ENCODE results near the gene PCDHA9. TPM values are rescaled to one million over a fixed set of nuclear protein-coding genes. Genes with fewer than 3 reads are reported as not detected.

PCDHA9 gene
- total and polyA plus RNA-seq, 7 donors = 0.01 to 1.4 (median 0.68) TPM; not detected in 2

- H3K27ac ChIP-seq = no peak overlapping the region
- H3K9me3 ChIP-seq = peaks cover 8 to 26% (median 17%) of the 10 kb centered on the region in 4 donors
- H3K4me3 ChIP-seq = no peak overlapping the region
- no peak for DNase-seq
- intact Hi-C loops (cut with DNase I) = loop anchor here (5.0 kb wide), 1 partner anchor 185 kb away; no protein-coding TSS in a partner anchor
- TF ChIP-seq POLR2A (IDR thresholded peaks at IDR 0.05) (no peak), POLR2AphosphoS5 (IDR thresholded peaks at IDR 0.05) (no peak), EP300 (IDR thresholded peaks at IDR 0.05) (no peak)
- TF ChIP-seq, protein P1, sequence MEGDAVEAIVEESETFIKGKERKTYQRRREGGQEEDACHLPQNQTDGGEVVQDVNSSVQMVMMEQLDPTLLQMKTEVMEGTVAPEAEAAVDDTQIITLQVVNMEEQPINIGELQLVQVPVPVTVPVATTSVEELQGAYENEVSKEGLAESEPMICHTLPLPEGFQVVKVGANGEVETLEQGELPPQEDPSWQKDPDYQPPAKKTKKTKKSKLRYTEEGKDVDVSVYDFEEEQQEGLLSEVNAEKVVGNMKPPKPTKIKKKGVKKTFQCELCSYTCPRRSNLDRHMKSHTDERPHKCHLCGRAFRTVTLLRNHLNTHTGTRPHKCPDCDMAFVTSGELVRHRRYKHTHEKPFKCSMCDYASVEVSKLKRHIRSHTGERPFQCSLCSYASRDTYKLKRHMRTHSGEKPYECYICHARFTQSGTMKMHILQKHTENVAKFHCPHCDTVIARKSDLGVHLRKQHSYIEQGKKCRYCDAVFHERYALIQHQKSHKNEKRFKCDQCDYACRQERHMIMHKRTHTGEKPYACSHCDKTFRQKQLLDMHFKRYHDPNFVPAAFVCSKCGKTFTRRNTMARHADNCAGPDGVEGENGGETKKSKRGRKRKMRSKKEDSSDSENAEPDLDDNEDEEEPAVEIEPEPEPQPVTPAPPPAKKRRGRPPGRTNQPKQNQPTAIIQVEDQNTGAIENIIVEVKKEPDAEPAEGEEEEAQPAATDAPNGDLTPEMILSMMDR (IDR thresholded peaks at IDR 0.05) = no peak
- peaks cover 0 to 71% (median 0%) of the 10 kb centered on the region in 3 donors for H3K27me3 ChIP-seq
- H3K4me1 ChIP-seq = no peaks in the 10 kb centered on the region
- no peaks in the 10 kb centered on the region for H3K36me3 ChIP-seq
- 65 to 84% methylated on average over 94 of the region's 94 CpGs for WGBS, 2 donors
These were observed 9.2 kb downstream of the PCDHA9 start for GRCh38 chr5:140857177-140857986.

GRCh38 chr5:140857987-140858240 lies 9.7 kb downstream of the PCDHA9 start:
- DNase-seq = no peak
- whole genome bisulfite sequencing, 2 donors = 68 to 84% methylated on average over 22 of the region's 22 CpGs
- peaks cover 0 to 71% (median 1%) of the 10 kb centered on the region in 3 donors for H3K27me3 ChIP-seq
- intact Hi-C loops (cut with DNase I) = loop anchor here (5.0 kb wide), 1 partner anchor 184 kb away; no protein-coding TSS in a partner anchor
- no peak for TF ChIP-seq POLR2AphosphoS5 (IDR thresholded peaks at IDR 0.05)
- TF ChIP-seq, protein P1 (IDR thresholded peaks at IDR 0.05) = no peak
- H3K9me3 ChIP-seq = peaks cover 14 to 28% (median 21%) of the 10 kb centered on the region in 4 donors
- no peaks in the 10 kb centered on the region for H3K36me3 ChIP-seq
- H3K4me3 ChIP-seq = no peak overlapping the region
- no peaks in the 10 kb centered on the region for H3K4me1 ChIP-seq
- no peak overlapping the region for H3K27ac ChIP-seq

- DNase-seq = no peak
- Histone ChIP-seq H3K27me3 (peaks cover 0 to 45% (median 5%) of the 10 kb centered on the region in 3 donors), H3K9me3 (peaks cover 11 to 17% (median 15%) of the 10 kb centered on the region in 4 donors), H3K36me3 (no peaks in the 10 kb centered on the region), H3K4me3 (no peak overlapping the region), H3K4me1 (no peaks in the 10 kb centered on the region), H3K27ac (no peak overlapping the region)
- WGBS, 2 donors = 54 to 79% methylated on average over 76 of the region's 76 CpGs
- intact Hi-C loops (cut with DNase I) = no loop called here
- no peak for TF ChIP-seq EP300 (IDR thresholded peaks at IDR 0.05)
- TF ChIP-seq, protein P1 (IDR thresholded peaks at IDR 0.05) = no peak
- TF ChIP-seq POLR2AphosphoS5 (IDR thresholded peaks at IDR 0.05) = no peak
- no peak for TF ChIP-seq POLR2A (IDR thresholded peaks at IDR 0.05)
These were observed 14.5 kb downstream of the PCDHA9 start for GRCh38 chr5:140862441-140863295.

- Histone ChIP-seq H3K4me1 (no peaks in the 10 kb centered on the region), H3K36me3 (no peaks in the 10 kb centered on the region), H3K9me3 (peaks cover 12 to 24% (median 16%) of the 10 kb centered on the region in 4 donors), H3K27me3 (peaks cover 0 to 49% (median 18%) of the 10 kb centered on the region in 3 donors), H3K4me3 (peak within 1 kb of the TSS in 1 of 4 donors; percentile 12), H3K27ac (no peak within 1 kb of the TSS)
- DNase-seq = no peak
- intact Hi-C loops (cut with DNase I) = no loop called here
- WGBS, 2 donors = 21 to 45% methylated on average over 41 of the region's 41 CpGs
- TF ChIP-seq POLR2A (IDR thresholded peaks at IDR 0.05) (no peak), EP300 (IDR thresholded peaks at IDR 0.05) (no peak), POLR2AphosphoS5 (IDR thresholded peaks at IDR 0.05) (no peak)
- TF ChIP-seq, protein P1 (IDR thresholded peaks at IDR 0.05) = no peak
These were observed 20.8 kb downstream of the PCDHA9 start, which contains the start of gene PCDHA11 for GRCh38 chr5:140868721-140869554. Gene PCDHA11, plus strand, starts transcription at chr5:140868957. Its CDS starts 147 bp downstream, at chr5:140869104.
